Fibroblast of mammary gland (primary cell): Measurements from ENCODE around the gene IL17B.

Source experiments
- DNase-seq: peaks from one replicate; pipeline ENCODE4 v3.0.0-alpha.2; 2010; ENCODE audit warnings: low read depth
- H3K4me3 ChIP-seq: 2 replicates; pipeline ENCODE4 v1.5.1; 2011; ENCODE audit warnings: low read depth, mild to moderate bottlenecking, low read length, moderate library complexity; ENCODE audit not compliant: control insufficient read depth
- TF ChIP-seq, protein P1 (sequence below): conservative IDR thresholded peaks from 2 replicates; pipeline ENCODE4 v1.5.1; 2011; ENCODE audit warnings: low read depth, low read length, inconsistent platforms; ENCODE audit not compliant: control insufficient read depth, insufficient read depth

The IL17B gene

DNA sequence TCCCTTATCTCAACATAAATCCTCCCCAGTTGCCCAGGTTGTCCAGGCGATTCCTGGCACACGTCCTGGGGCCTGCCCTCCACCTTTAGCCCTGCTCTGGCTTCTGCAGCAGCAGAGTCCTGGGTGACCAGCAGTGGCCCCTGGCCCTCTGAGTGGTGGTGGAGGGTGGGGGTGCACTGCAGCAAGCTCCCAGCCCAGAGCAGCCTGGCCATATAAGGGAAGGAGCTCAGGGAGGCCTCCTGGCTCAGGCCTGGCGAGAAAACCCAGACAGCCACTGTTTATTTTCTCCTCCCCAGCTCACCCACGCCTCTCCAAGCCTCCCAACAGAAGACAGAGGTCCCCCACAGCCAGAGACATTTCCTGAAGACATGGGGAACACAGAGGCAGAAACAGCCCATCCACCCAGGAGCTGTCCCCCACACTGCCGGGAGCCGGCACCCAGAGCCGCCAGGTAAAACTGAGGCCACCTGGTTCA is 44.7 kb upstream of the IL17B start:
- no peak for DNase-seq
- TF ChIP-seq, protein P1, sequence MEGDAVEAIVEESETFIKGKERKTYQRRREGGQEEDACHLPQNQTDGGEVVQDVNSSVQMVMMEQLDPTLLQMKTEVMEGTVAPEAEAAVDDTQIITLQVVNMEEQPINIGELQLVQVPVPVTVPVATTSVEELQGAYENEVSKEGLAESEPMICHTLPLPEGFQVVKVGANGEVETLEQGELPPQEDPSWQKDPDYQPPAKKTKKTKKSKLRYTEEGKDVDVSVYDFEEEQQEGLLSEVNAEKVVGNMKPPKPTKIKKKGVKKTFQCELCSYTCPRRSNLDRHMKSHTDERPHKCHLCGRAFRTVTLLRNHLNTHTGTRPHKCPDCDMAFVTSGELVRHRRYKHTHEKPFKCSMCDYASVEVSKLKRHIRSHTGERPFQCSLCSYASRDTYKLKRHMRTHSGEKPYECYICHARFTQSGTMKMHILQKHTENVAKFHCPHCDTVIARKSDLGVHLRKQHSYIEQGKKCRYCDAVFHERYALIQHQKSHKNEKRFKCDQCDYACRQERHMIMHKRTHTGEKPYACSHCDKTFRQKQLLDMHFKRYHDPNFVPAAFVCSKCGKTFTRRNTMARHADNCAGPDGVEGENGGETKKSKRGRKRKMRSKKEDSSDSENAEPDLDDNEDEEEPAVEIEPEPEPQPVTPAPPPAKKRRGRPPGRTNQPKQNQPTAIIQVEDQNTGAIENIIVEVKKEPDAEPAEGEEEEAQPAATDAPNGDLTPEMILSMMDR, result no peak

DNA sequence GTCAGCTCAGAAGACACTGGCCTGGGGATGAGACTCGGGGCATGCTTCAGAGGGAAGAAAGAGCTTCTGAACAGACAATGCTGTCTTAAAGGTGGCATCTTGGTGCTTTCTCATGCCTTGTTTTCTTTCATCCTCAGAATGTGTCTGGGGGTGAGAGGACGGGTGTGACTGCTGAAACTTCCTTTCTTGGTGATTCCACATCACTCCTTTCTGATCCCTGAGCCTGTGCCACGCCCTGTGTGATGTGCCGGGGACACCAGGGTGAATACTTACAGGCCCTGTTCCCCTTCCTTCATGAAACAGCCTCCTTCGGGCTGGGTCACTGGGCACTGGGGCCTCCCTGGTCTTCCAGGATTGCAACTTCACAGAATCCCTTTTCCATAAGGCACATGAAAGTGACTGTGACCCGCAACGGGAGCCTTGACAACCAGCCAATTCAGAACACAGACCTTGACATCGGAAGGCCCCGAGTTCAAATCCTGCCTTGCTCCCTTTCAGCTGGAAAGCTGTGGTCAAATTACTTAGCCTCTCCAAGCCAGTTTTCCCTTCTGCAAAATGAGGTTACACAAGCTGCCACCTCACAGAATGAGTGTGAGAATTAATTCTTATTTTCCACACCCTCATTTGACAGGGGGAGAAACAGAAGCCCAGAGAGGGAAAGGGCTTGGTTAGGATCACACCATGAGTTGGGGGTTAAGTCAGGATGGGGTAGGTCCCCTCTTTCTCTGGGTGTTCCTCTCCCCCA is 44.1 kb upstream of the IL17B start:
- DNase-seq, result no peak
- no peak overlapping the region for H3K4me3 ChIP-seq
- TF ChIP-seq, protein P1, result no peak

More for the DNA sequence above, 44.7 kb upstream of the IL17B start:
- no peak overlapping the region for H3K4me3 ChIP-seq

- H3K4me3 ChIP-seq, result no peak overlapping the region
- DNase-seq, result peak; percentile 75
- TF ChIP-seq, protein P1, result no peak
Observed at GRCh38 chr5:149422366-149423048, 43.4 kb upstream of the IL17B start.

- no peak overlapping the region for H3K4me3 ChIP-seq
- TF ChIP-seq, protein P1, result no peak
- DNase-seq, result peak; percentile 79
Observed at GRCh38 chr5:149421834-149422233, 42.7 kb upstream of the IL17B start.

DNA sequence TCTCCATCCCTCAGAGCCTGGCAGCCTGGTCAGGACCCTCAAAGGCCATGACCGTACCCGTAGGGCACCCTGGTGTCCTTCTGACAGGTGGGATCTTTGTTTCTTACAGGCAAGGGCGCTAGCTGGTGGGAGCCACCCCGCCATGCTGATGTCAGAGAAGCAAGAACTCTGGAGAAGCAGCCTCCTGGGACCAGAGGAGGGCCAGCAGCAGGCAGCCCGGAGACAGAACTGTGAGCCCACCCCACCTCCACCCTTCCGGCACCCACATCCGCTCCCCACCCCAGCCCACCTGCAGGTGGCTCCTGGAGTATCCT is 42.2 kb upstream of the IL17B start:
- DNase-seq, result no peak
- H3K4me3 ChIP-seq, result no peak overlapping the region
- TF ChIP-seq, protein P1, result no peak

DNA sequence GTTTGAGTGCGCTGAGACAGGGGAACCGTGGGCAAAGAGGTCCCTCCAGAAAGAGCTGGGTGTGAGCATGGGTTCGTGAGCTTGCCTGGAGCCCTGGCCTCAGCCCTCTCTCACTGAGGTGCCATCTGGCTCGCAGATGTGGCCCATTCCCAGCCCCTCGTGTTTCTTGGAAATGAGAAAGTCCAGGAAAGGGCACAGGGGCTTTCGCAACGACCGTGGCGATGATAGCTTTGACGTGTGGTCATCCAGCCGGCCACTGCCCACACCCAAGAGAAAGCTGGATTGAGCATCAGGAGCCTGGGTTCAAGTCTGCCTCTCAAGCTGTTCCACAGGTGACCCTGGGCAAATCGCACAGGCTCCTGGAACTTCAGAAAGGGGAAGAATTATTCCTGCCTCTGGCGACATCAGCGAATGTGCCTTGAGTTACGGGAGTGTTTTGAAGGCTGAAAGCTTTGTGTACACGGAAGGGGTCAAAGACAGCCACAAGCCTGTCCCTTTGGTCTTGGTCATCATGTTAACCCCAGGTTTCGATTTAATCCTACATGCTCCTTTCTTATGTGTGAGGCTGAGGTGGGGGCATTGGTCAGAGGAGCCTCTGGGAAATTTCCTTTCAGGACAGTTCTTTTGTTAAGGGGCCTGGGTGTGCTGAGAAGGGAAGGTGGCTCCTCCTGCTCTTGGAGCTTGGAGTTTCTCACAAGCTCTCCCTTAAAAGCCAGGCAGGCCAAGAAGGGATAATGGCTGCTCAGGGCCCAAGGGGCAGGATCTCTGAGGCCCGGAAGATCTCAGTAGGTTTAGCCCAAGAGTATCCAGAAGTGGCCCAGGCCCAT is 41.7 kb upstream of the IL17B start:
- TF ChIP-seq, protein P1, result no peak
- DNase-seq, result peak; percentile 96

More for the DNA sequence above, 41.7 kb upstream of the IL17B start:
- no peak overlapping the region for H3K4me3 ChIP-seq
